ENCODE measurements around the gene ATF2. TPM values are rescaled to one million over a fixed set of nuclear protein-coding genes. Genes with fewer than 3 reads are reported as not detected.

ATF2 gene
- total RNA-seq, 1 donor from 2014 or later, result 22.5 TPM

DNA sequence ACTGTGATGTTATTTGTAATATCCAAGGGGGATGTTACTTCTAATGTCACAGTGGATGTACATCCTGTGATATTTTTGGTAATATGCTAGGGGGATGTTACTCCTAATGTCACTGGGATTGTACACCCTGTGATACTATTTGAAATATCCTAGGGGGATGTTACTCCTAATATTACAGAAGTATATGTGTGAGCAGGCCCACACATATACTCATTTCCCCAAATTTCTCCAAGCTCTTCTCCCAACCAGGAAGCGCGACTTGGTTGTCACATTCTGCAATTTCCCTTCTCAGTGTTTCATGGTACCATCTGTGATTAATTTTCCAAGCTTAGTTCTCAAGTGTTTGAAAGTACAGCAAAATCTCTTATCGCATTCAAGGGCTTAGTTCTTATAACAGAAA is 133.3 kb downstream of the ATF2 start:
- no peak for ATAC-seq
- DNase-seq (ENCODE audit: low spot score), result no peak

DNA sequence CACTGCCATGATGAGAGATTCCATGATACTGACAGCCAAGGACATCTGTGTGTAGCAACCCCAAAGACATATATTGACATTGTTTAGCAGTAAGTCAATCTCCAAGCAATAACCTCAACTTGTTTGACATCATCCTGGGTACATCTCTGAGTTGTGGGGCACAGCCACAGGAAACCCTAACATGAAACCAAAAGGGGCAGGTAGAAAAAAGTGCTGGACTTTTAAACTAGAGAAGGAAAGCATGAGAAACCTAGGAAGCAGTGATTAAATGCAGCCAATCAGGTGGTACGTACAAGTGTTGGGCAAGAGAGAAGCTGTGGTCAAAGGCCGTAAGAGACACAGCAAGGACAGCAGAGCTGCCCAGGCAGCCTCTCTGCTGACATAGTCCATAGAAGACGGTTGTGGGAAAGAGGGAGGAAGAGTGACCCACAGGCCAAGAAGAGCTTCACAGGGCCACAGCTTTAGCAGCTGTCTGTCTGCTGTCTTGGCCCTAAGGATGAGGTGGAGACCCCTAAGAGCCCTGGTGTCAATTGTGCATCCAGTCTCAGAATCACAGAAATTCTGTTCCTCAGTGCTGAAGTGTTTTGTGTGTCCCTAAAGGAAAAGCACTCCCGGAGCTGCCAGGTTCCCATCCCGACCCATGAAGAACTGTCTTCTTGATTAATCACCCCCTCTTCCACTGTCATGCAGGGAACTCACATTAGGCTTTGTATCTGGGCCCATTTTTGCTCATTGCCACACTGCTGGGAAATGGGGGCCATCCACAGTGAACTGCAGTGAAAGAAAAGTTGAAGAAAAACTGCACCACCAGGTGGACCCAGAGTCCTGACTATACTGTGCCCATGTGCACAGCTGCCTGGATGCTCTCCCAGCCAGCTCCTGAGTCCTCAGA is 137.4 kb downstream of the ATF2 start:
- DNase-seq (ENCODE audit: low spot score), result peak; percentile 83

DNA sequence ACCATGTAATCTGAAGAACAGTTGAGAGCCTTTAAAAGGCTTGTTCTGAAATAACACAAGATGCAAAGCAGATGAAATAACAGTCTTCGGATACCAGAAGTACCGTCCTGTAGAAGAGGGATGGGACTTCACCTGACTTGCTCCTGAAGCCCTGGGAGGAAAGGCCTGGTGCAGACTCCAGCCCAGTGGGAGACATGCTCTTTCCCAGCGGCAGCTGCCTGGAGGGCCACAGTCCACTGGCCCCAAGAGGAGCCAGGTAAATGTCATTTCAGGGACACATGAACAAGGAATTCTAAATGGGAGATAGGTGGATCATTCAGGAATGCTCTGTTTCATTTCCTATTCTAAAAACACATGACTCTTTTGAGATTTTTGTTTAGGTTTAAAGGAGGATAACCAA is 140.2 kb downstream of the ATF2 start:
- DNase-seq (ENCODE audit: low spot score), result no peak
- ATAC-seq, result peak; percentile 18

More for the DNA sequence above, 137.4 kb downstream of the ATF2 start:
- peak; percentile 91 for ATAC-seq

DNA sequence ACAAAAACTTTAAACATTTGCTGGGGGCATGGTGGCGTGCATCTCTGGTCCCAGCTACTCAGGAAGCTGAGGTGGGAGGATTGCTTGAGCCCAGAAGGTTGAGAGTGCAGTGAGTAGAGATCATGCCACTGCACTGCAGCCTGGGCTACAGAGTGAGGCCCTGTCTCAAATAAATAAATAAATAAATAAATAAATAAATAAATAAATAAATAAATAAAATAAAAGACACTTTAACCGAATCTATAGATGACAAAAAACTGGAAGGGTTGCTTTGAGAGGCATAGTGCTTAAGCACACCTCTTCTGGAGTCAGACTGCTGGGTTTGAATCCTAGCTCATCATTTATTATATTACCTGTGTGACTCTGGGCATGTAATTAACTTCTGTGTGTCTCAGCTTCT is 141.6 kb downstream of the ATF2 start:
- DNase-seq (ENCODE audit: low spot score) (no peak), ATAC-seq (no peak)

DNA sequence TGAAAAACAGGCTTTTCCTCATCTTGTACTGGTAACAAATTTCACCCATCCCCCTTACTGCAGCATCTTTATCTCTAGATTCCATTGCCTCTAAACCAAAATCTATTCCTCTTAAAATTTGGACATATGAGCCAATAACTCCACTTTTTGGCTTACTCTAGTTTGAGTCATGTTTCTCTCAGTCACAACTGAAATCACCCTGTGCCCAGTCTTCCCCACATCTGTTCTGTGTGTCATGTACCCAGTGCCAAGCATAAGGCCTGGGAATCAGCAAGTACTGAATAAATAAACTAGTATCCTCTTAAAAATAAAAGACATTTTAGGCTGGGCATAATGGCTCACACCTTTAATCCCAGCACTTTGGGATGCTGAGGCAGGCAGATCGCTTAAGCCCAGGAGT is 142.1 kb downstream of the ATF2 start:
- DNase-seq (ENCODE audit: low spot score) (no peak), ATAC-seq (no peak)

DNA sequence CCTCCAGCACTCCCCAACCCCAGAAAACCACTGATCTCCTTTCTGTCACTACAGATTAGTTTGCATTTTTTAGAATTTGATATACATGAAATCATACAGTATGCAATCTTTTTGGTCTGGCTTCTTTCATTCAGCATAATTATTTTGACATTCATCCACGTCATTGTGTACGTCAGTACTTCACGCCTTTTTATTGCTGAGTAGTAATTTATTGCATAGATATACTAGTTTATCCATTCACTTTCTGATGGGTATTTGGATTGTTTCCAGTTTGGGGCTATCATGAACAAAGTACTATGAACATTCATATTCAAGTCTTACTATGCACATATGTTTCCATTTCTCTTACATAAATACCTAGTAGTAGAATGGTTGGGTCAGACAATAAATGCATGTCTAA is 142.8 kb downstream of the ATF2 start:
- ATAC-seq, result no peak
- DNase-seq (ENCODE audit: low spot score), result no peak

DNA sequence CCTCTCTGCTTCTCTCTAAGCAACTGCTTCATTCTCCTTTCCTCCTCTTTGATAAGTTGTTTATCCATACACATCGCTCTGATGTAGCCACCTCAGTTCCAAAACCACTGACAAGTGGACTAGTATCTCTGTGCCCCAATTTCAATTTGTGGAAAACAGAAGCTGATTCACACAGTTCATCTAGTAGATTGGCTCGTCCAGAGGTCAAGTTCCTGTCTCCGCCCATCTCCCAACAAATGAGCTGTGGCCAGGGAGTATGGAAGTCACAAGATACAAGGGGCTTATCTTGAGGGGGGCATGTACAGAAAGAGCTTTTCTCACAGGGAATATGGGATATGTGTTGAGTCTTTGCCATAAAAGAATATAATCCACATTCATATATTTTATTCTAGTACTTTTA is 145.1 kb downstream of the ATF2 start:
- ATAC-seq (no peak), DNase-seq (ENCODE audit: low spot score) (no peak)

Other genes with a start within 250 kb of the ATF2 start
- 1.6 TPM for gene CHN1, start 162.8 kb downstream of the ATF2 start, total RNA-seq
- 192 TPM for gene ATP5MC3, start 13.5 kb upstream of the ATF2 start, total RNA-seq

Data from left lobe of liver (tissue), 2 donors.